Small intestine (tissue), 7 donors: ENCODE results near the gene RUFY3. TPM values are rescaled to one million over a fixed set of nuclear protein-coding genes. Genes with fewer than 3 reads are reported as not detected.
"Not testable (repeated sequence)": the region's sequence is repeated elsewhere in the genome, so short reads cannot be mapped to it uniquely, and the experiment has no call there.

Experiments
- DNase-seq, 2 donors: peaks; one replicate each; pipeline versions ENCODE4 v3.0.0 to v3.0.0-alpha.2; 2013
- FAIRE-seq: peaks from 2 replicates; lab custom pipeline; 2012; peaks lifted over from hg19 to GRCh38; lab: Jason Lieb, UNC
- H3K27ac ChIP-seq, 3 donors: one replicate each; pipeline ENCODE4 v1.5.1; 2013; ENCODE audit warnings: low read length in 2 of 3, mild to moderate bottlenecking in 2 of 3, control low read depth in 1 of 3, inconsistent platforms in 1 of 3, low read depth in 1 of 3, moderate library complexity in 1 of 3
- H3K27me3 ChIP-seq, 3 donors: one replicate each; pipeline ENCODE4 v1.6.1; 2013; ENCODE audit warnings: low read length in 3 of 3, inconsistent platforms in 1 of 3; ENCODE audit not compliant: control insufficient read depth in 3 of 3, insufficient read depth in 3 of 3
- H3K36me3 ChIP-seq, 3 donors: one replicate each; pipeline ENCODE4 v1.6.1; 2013; ENCODE audit warnings: low read length in 3 of 3, inconsistent platforms in 1 of 3, low read depth in 1 of 3, mild to moderate bottlenecking in 1 of 3, moderate library complexity in 1 of 3; ENCODE audit not compliant: control insufficient read depth in 3 of 3, insufficient read depth in 2 of 3
- H3K4me1 ChIP-seq, 3 donors: one replicate each; pipeline ENCODE4 v1.6.1; 2013; ENCODE audit warnings: low read length in 2 of 3, inconsistent platforms in 1 of 3, low read depth in 1 of 3, mild to moderate bottlenecking in 1 of 3, moderate library complexity in 1 of 3; ENCODE audit not compliant: control insufficient read depth in 3 of 3, insufficient read depth in 2 of 3
- H3K4me3 ChIP-seq, 3 donors: one replicate each; pipeline ENCODE4 v1.5.1; 2013; ENCODE audit warnings: low read length in 3 of 3, control low read depth in 1 of 3, inconsistent platforms in 1 of 3, low read depth in 1 of 3, mild to moderate bottlenecking in 1 of 3, moderate library complexity in 1 of 3
- H3K9me3 ChIP-seq, 2 donors: one replicate each; pipeline ENCODE4 v1.6.1; 2013; ENCODE audit warnings: low read depth in 1 of 2, low read length in 1 of 2; ENCODE audit not compliant: control insufficient read depth in 2 of 2, insufficient read depth in 1 of 2
- WGBS, 3 donors: extraction: QIAGEN DNeasy Blood & Tissue Kit; methylation state at CpG; one replicate each; pipeline ENCODE4 v1.1.7; 2013; 5-methylcytosine and 5-hydroxymethylcytosine counted together
- polyA plus RNA-seq, 4 donors: library from polyadenylated mRNA; stranded (reverse) in 3 of 4; unstranded in 1 of 4; fragments of 200-250 nt in 3 of 4; fragments of 120-200 nt in 1 of 4; gene quantifications; one replicate each; pipeline versions ENCODE4 v1.2.1 to v1.2.3, GENCODE V29; 2013
- donor health status: healthy with polysubstance abuse.
- donor health status: control.
- donor health status: control.
- donor health status: Bipolar disorder and iron deficiency.
- donor health status: healthy.

The RUFY3 gene
- polyA plus RNA-seq, 4 donors: 13.8 to 48.4 (median 18.2) TPM

DNA sequence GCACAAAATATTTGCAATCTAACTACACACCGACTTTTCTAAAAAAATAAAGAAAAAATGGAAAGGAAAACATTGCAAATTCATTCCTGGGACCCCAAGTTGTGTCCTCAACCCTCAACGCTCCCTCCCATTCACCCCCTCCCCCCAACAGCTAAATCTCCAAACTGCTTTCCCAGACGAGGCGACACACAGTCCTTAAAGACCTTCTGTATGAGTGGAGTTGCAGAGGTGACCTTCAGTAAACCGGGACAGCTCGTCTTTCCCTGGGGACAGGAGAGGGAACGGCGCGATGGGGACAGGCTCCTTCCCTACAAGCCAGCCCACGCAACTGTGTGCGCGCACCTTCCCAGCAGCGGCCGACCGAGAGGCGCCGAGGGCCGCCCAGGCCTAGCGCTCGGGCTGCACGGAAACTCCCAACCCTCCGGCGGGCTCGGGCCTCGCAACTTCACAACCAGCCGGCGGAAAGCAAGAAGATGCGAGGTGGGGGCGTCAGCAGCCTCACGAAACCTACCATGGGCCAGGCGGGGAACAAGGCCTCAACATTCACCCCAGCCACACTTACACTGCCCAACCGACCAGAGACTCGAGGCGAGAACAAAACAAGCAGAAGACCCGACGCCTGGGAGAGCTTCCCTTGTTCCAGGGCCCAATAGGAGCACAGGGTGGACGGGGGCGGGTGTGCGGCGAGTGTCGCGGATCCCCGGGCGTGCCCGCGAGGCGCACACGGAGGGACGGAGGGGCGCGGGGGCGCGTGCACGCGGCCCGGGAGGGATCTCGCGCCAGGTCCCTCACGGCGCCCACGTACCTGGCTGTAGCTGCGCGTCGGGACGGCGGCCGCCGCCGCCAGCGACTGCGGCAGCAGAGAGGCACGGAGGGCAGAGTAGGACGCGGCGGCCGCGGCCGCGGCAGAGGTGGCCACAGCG lies 117.2 kb downstream of the RUFY3 start:
- peak; percentile 65 to 89 for DNase-seq
- H3K36me3 ChIP-seq: peaks cover 2 to 14% (median 6%) of the 10 kb centered on the region in 3 donors
- H3K4me3 ChIP-seq: peak overlapping the region; percentile 86 to 93 (median 90)
- H3K27me3 ChIP-seq: no peaks in the 10 kb centered on the region
- FAIRE-seq: no peak
- 0 to 1% (median 1%) methylated on average over 63 to 80 of the region's 80 CpGs for WGBS, 3 donors
- H3K4me1 ChIP-seq: peaks cover 0 to 9% (median 7%) of the 10 kb centered on the region in 3 donors
- H3K27ac ChIP-seq: peak overlapping the region; percentile 76 to 96 (median 93)
- H3K9me3 ChIP-seq: no peaks in the 10 kb centered on the region

DNA sequence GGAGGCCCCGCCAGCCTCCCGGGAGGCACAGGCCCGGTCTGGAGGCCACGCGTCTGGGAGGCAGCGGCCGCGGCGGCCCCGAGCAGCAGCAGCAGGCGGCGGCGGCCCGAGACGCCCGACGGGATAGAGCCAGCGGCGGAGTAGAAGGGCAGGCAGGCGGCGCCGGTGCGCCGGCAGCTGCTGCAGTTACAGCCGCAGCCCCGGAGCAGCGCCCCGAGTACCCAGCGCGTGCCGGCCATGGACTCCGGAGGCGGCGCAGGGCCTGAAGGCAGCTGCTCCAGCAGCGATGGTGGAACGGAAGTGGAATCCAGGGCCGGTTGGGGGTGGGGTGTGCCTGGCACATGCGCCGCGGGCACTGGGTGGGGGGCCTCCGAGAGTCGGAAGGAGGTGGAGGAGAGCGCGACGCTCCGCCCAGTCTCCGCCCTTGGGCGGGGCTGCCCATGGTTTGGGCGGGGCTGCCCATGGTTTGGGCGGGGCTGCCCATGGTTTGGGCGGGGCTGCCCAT lies 117.9 kb downstream of the RUFY3 start, which contains the start of gene GRSF1:
TSS of gene GRSF1 (minus strand) at position 302 of the 505 bp plus-strand sequence. CDS start at position 239, 63 bp downstream.
- peak within 1 kb of the TSS; percentile 86 to 93 (median 90) for H3K4me3 ChIP-seq
- H3K27me3 ChIP-seq: no peaks in the 10 kb centered on the region
- no peak for FAIRE-seq
- DNase-seq: peak; percentile 93 to 96
- H3K36me3 ChIP-seq: peaks cover 2 to 11% (median 6%) of the 10 kb centered on the region in 3 donors
- WGBS, 3 donors: 0 to 2% (median 1%) methylated on average over 28 to 50 of the region's 51 CpGs
- H3K9me3 ChIP-seq: no peaks in the 10 kb centered on the region
- H3K4me1 ChIP-seq: peaks cover 0 to 9% (median 7%) of the 10 kb centered on the region in 3 donors
- H3K27ac ChIP-seq: peak within 1 kb of the TSS; percentile 76 to 96 (median 93)

DNA sequence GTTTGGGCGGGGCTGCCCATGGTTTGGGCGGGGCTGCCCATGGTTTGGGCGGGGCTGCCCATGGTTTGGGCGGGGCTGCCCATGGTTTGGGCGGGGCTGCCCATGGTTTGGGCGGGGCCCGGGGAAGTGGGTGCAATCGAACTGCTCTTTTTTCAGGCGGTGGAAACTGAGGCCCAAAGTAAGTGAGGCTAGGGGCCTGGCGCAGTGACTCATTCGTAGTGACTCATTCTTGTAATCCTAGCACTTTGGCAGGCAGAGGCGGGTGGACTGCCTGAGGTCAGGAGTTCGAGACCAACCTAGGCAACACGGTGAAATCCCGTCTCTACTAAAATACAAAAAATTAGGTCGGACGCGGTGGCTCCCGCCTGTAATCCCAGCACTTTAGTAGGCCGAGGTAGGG lies 118.4 kb downstream of the RUFY3 start:
- WGBS, 3 donors: 52 to 59% (median 52%) methylated on average over 15 to 18 of the region's 20 CpGs
- not testable (repeated sequence) for H3K4me3 ChIP-seq, H3K4me1 ChIP-seq, H3K27me3 ChIP-seq, H3K9me3 ChIP-seq, FAIRE-seq, H3K36me3 ChIP-seq
- H3K27ac ChIP-seq: peak overlapping the region in 1 of 3 donors; percentile 36
- DNase-seq: peak; percentile 43 to 50

DNA sequence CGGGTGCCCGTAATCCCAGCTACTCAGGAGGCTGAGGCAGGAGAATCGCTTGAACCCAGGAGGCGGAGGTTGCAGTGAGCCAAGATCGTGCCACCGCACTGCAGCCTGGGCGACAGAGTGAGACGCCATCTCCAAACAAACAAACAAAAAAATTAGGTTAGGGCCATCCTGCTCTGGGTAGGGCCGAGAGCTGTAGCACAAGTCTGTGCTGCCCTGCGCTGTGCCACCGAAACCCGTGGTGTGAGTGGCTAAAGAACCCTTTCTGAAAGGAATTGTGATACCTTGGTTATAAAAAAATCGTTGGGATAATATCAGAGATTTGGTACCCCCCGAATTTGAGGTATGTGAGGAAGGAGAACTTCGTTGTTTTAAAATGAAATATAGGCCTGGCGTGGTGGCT lies 118.9 kb downstream of the RUFY3 start:
- H3K36me3 ChIP-seq, H3K9me3 ChIP-seq, H3K27me3 ChIP-seq, FAIRE-seq, H3K27ac ChIP-seq, H3K4me3 ChIP-seq, DNase-seq, H3K4me1 ChIP-seq: not testable (repeated sequence)
- 89 to 94% (median 93%) methylated on average over 16 of the region's 16 CpGs for WGBS, 3 donors

DNA sequence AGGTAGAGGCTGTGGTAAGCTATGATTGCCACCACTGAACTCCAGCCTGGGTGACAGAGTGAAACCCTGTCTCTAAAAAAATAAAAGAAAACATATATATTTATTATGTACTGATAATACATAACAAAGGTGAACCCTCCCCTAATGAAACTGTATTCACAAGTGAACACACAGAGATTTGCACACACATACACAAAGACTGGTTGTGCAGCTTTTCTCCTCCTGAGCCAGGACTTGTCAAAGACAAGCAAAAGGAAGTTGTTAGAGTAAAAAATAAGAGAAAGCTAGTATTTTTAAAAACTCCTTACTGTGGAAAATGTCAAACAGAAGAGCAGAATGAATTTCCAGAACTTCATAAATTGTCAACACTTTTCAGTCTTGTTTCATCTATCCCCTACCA lies 119.4 kb downstream of the RUFY3 start:
- Histone ChIP-seq H3K4me1 (peaks cover 0 to 9% (median 5%) of the 10 kb centered on the region in 3 donors), H3K27me3 (no peaks in the 10 kb centered on the region), H3K4me3 (no peak overlapping the region), H3K27ac (no peak overlapping the region), H3K36me3 (no peaks in the 10 kb centered on the region), H3K9me3 (no peaks in the 10 kb centered on the region)
- no peak for FAIRE-seq
- no peak for DNase-seq

DNA sequence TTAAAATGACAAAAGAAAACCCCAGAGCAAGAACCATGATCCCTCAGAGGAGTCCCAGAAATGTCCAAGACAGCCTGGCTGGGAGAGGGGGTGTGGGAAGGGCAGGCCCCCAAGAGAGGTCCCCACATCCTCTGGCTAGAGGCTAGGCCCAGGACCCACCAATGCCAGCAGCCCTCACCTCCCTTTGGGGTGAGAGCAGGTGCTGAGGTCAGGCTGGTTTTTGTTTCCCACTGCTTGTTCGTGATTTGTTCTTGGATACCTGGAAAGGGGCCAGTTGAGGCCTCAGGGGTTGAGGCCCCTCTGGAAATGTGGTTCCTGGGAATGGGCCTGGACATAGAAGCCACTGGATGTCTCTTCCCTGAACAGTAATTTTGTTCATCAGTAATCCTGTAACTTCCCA lies 120.2 kb downstream of the RUFY3 start:
- FAIRE-seq: no peak
- no peaks in the 10 kb centered on the region for H3K9me3 ChIP-seq
- H3K36me3 ChIP-seq: no peaks in the 10 kb centered on the region
- no peak overlapping the region for H3K4me3 ChIP-seq
- 36 to 47% (median 41%) methylated on average over 1 of the region's 1 CpG for WGBS, 3 donors
- peaks cover 0 to 6% (median 1%) of the 10 kb centered on the region in 3 donors for H3K4me1 ChIP-seq
- H3K27me3 ChIP-seq: no peaks in the 10 kb centered on the region
- no peak overlapping the region for H3K27ac ChIP-seq
- DNase-seq: no peak

DNA sequence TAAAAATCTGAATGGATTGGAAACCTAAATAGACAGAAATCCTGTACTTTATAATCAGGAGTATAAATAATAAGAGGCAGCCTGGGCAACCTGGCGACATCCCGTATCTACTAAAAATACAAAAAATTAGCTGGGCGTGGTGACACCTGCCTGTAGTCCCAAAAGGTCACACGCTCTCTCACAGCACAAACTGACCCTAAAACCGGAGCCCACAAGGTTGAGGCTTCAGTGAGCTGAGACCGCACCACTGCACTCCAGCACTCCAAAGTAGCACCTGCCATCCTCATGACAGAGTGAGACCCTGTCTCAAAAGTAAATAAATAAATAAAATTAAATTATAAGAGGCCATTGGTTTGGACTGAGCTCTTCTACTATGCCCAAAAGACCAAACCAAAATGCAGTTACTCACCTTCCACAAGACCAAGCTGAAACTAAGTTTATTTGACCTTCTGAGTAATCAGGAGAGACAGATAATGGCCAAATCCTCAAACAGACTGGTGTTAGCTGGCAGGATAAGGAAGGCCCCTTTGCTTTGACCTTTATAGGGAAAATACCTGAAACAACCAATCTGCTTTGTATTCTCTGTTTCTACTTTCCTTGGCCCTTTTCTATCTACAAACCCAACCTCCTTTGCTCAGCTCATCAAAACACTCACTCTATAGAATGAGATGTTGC lies 121.1 kb downstream of the RUFY3 start:
- H3K4me1 ChIP-seq: no peaks in the 10 kb centered on the region
- H3K27ac ChIP-seq: no peak overlapping the region
- no peaks in the 10 kb centered on the region for H3K9me3 ChIP-seq

DNA sequence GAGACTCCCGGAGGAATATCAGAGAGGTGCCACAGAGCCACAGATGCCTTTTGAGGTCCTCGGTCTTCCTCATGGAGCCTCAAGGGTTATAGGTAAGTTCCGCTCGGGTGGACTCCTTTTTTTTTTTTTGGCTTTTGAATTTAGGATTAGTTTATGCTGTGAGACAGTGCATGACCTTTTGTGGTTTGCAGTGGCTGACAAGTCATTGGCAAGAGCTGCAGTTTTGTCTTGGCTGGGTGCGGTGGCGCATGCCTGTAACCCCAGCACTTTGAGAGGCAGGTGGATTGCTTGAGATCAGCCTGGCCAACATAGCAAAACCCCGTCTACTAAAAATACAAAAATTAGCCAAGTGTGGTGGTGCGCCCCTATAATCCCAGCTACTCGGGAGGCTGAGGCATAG lies 122.4 kb downstream of the RUFY3 start:
- 83 to 85% (median 84%) methylated on average over 9 of the region's 9 CpGs for WGBS, 3 donors
- no peak overlapping the region for H3K27ac ChIP-seq
- H3K27me3 ChIP-seq: no peaks in the 10 kb centered on the region
- no peak overlapping the region for H3K4me3 ChIP-seq
- DNase-seq (no peak), FAIRE-seq (no peak)
- no peaks in the 10 kb centered on the region for H3K9me3 ChIP-seq
- no peaks in the 10 kb centered on the region for H3K4me1 ChIP-seq
- H3K36me3 ChIP-seq: no peaks in the 10 kb centered on the region

More for the DNA sequence above, 121.1 kb downstream of the RUFY3 start:
- Histone ChIP-seq H3K27me3 (no peaks in the 10 kb centered on the region), H3K4me3 (no peak overlapping the region), H3K36me3 (no peaks in the 10 kb centered on the region)
- WGBS, 3 donors: 70 to 77% (median 75%) methylated on average over 6 of the region's 6 CpGs
- DNase-seq (no peak), FAIRE-seq (no peak)
